GM10847 (cell line): ENCODE results near the gene KLF9.

Source experiments
- POLR2A ChIP-seq: IDR thresholded peaks from 2 replicates; pipeline ENCODE4 v1.6.1; 2011; ENCODE audit not compliant: insufficient read length; ENCODE audit errors: extremely low read depth

The KLF9 gene

GRCh38 chr9:70367305-70367930, 47.0 kb downstream of the KLF9 start:
- no peak for TF ChIP-seq POLR2A

GRCh38 chr9:70363760-70364159, 50.7 kb downstream of the KLF9 start:
- no peak for TF ChIP-seq POLR2A

- no peak for TF ChIP-seq POLR2A
Measured at GRCh38 chr9:70362952-70363351, 51.5 kb downstream of the KLF9 start.

DNA sequence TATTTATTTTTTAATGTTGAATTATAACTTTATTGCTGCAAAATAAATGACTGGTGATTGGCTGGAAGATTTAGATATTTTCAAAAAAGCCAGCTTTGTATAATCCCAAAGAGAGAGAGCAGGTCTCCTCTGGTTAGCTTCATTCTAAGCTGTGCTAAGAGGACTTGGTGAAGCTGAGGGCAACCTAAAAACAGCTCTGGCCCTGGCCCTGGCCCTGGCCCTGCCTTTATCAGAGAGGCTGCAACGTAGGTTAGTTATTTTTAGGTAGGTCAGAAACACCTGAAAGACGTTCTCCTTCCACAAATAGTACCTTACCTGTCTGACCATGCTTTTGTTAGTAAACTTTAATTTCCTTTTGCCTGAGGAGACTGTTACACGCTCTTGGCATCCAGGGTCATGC, 58.7 kb downstream of the KLF9 start:
- TF ChIP-seq POLR2A = no peak

GRCh38 chr9:70352802-70353201, 61.7 kb downstream of the KLF9 start:
- no peak for TF ChIP-seq POLR2A

DNA sequence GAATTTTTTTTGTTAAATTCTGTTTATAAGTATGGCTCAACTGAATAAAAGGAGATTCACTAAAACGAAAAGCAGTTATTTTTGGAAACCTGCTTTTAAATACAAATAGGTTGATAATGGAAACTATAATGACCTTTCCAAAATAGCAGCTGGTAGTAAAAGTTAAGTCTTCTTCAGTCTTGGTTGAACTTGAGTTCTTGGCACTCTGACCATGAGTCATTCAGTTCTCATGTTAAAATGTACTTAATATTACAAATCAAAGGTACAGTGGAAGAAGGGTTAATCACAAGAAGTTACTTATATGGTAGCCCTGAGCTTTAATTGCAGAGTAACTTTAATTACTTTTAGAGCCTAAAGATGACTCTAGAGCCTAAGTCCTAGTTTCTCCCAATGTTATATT, 62.1 kb downstream of the KLF9 start:
- no peak for TF ChIP-seq POLR2A

- no peak for TF ChIP-seq POLR2A
Measured at GRCh38 chr9:70347046-70347445, 67.4 kb downstream of the KLF9 start.

GRCh38 chr9:70340572-70340971, 73.9 kb downstream of the KLF9 start:
- no peak for TF ChIP-seq POLR2A
